ENCODE measurements around the gene CHST3. TPM values are rescaled to one million over a fixed set of nuclear protein-coding genes. Genes with fewer than 3 reads are reported as not detected.

The CHST3 gene
- total RNA-seq, 2 donors from 2014 or later: 12.9 to 40.8 TPM

DNA sequence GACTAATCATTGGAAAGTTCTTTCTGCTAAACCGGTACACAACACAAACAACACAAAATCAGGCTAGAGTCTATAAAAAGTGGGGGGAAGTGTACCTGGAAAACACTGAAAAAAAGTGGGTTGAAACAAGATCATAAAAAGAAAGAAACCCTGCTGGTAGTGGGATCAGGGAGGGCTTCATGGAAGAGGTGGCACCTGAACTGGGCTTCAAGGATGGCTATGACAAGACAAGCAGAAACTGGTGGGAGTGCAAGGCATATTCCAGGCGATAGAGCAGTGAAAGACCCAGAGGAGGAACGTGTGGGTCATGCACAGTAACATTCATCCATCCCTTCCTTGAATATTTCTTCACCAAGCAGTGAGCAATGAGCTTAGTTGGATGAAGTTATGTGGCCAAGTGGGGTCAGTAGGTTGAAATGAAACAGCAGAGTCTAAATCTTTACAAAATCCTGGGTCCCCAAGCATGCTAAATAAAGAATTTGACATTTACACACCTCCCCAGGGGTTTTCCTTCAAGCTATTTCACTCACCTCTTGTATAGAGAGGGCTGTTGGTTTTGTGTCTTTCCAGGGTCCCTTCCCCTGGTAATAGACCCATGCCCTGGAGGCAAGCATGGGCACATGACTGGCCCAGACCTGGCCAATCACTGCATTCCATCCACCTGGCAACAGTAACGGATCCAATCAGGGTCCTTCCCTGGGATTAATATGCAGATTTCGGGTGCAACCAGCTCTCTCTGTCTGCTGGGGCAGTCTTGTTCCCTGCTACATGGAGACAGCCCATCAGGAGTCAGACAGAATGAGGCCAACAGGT lies 86.0 kb downstream of the CHST3 start:
- Histone ChIP-seq H3K4me1 (ENCODE audit: control insufficient read depth, insufficient read depth, low read length) (no peaks in the 10 kb centered on the region), H3K9ac (ENCODE audit: extremely low read depth, low read length, poor library complexity, severe bottlenecking) (no peak overlapping the region), H3K36me3 (ENCODE audit: control insufficient read depth, insufficient read depth, low read length) (no peaks in the 10 kb centered on the region), H3K27me3 (ENCODE audit: control insufficient read depth, insufficient read depth, low read length, poor library complexity, severe bottlenecking) (no peaks in the 10 kb centered on the region), H3K9me3 (ENCODE audit: control insufficient read depth, low read length) (peaks cover 13% of the 10 kb centered on the region), H3K27ac (ENCODE audit: low read depth, low read length) (no peak overlapping the region), H3K4me3 (ENCODE audit: low read length) (no peak overlapping the region)
- Mint-ChIP-seq H3K36me3 (ENCODE audit: low read depth) (no peaks in the 10 kb centered on the region), H3K27me3 (ENCODE audit: insufficient read depth) (no peaks in the 10 kb centered on the region), H3K4me3 (no peak overlapping the region), H3K9me3 (peaks cover 10% of the 10 kb centered on the region), H3K27ac (no peak overlapping the region), H3K4me1 (peaks cover 6% of the 10 kb centered on the region)
- DNase-seq: peak; percentile 74
- TF ChIP-seq, protein P1, sequence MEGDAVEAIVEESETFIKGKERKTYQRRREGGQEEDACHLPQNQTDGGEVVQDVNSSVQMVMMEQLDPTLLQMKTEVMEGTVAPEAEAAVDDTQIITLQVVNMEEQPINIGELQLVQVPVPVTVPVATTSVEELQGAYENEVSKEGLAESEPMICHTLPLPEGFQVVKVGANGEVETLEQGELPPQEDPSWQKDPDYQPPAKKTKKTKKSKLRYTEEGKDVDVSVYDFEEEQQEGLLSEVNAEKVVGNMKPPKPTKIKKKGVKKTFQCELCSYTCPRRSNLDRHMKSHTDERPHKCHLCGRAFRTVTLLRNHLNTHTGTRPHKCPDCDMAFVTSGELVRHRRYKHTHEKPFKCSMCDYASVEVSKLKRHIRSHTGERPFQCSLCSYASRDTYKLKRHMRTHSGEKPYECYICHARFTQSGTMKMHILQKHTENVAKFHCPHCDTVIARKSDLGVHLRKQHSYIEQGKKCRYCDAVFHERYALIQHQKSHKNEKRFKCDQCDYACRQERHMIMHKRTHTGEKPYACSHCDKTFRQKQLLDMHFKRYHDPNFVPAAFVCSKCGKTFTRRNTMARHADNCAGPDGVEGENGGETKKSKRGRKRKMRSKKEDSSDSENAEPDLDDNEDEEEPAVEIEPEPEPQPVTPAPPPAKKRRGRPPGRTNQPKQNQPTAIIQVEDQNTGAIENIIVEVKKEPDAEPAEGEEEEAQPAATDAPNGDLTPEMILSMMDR (conservative IDR thresholded peaks at IDR 0.05): no peak
- WGBS, 2 experiments (ENCODE audit: insufficient coverage in 1 of 2, insufficient read length in 1 of 2): 70 to 77% methylated on average over 2 to 4 of the region's 5 CpGs

DNA sequence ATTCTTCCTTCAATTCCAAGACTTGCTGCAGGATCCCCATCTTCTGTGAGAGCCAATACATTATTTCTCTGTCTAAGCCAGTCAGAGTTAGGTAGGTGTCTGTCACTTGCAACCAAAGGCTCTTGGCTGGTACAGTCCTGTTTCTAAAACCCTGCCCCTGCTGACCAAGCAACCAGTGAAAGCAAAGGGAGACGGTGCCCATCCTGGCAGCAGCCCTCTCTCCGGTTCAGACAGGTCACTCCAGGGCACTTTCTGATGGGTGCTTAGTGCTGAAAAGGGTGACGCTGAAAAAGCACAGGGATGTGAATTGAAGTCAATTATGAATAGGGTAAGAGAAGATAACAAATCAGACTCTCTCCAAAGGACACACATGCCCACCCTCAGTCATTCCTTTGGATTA lies 86.7 kb downstream of the CHST3 start:
- WGBS, 2 experiments (ENCODE audit: insufficient coverage in 1 of 2, insufficient read length in 1 of 2): 62% methylated on average over 3 of the region's 3 CpGs; no CpG with 5 or more reads in 1 of the 2 experiments
- H3K4me3 Mint-ChIP-seq: no peak overlapping the region
- H3K27ac Mint-ChIP-seq: no peak overlapping the region
- H3K27me3 Mint-ChIP-seq (ENCODE audit: insufficient read depth): no peaks in the 10 kb centered on the region
- TF ChIP-seq, protein P1 (conservative IDR thresholded peaks at IDR 0.05): no peak
- no peaks in the 10 kb centered on the region for H3K36me3 ChIP-seq (ENCODE audit: control insufficient read depth, insufficient read depth, low read length)
- H3K9me3 ChIP-seq (ENCODE audit: control insufficient read depth, low read length): peaks cover 13% of the 10 kb centered on the region
- H3K27me3 ChIP-seq (ENCODE audit: control insufficient read depth, insufficient read depth, low read length, poor library complexity, severe bottlenecking): no peaks in the 10 kb centered on the region
- no peak overlapping the region for H3K9ac ChIP-seq (ENCODE audit: extremely low read depth, low read length, poor library complexity, severe bottlenecking)
- H3K9me3 Mint-ChIP-seq: peaks cover 10% of the 10 kb centered on the region
- H3K27ac ChIP-seq (ENCODE audit: low read depth, low read length): no peak overlapping the region
- no peaks in the 10 kb centered on the region for H3K4me1 ChIP-seq (ENCODE audit: control insufficient read depth, insufficient read depth, low read length)
- H3K4me1 Mint-ChIP-seq: peaks cover 6% of the 10 kb centered on the region
- no peak for DNase-seq
- no peak overlapping the region for H3K4me3 ChIP-seq (ENCODE audit: low read length)
- no peaks in the 10 kb centered on the region for H3K36me3 Mint-ChIP-seq (ENCODE audit: low read depth)

DNA sequence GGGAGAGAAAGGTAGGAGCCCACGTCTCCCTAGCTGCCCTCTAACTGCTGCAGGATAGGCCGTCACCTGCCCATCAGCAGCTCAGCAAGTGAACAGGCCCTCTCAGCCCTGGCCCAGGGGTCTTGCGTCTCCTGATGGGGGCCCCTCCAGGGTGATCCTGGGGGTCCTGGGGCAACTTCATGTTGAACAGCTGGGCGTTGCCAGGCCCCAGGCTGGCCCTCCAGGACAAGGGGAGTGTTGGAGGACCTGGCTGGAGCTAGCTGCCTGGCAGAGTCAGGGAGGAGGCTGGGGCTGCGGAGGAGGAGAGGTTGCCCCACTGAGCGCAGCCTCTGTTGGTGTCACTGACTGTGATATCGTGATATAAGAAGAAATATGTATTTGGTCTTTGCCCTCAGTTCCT lies 89.5 kb downstream of the CHST3 start:
- H3K36me3 Mint-ChIP-seq (ENCODE audit: low read depth): no peaks in the 10 kb centered on the region
- no peak overlapping the region for H3K27ac ChIP-seq (ENCODE audit: low read depth, low read length)
- H3K4me3 ChIP-seq (ENCODE audit: low read length): no peak overlapping the region
- no peak overlapping the region for H3K4me3 Mint-ChIP-seq
- H3K27me3 ChIP-seq (ENCODE audit: control insufficient read depth, insufficient read depth, low read length, poor library complexity, severe bottlenecking): no peaks in the 10 kb centered on the region
- H3K4me1 Mint-ChIP-seq: no peaks in the 10 kb centered on the region
- H3K36me3 ChIP-seq (ENCODE audit: control insufficient read depth, insufficient read depth, low read length): no peaks in the 10 kb centered on the region
- no peaks in the 10 kb centered on the region for H3K4me1 ChIP-seq (ENCODE audit: control insufficient read depth, insufficient read depth, low read length)
- peaks cover 10% of the 10 kb centered on the region for H3K9me3 Mint-ChIP-seq
- H3K9me3 ChIP-seq (ENCODE audit: control insufficient read depth, low read length): peaks cover 13% of the 10 kb centered on the region
- TF ChIP-seq, protein P1 (conservative IDR thresholded peaks at IDR 0.05): no peak
- H3K9ac ChIP-seq (ENCODE audit: extremely low read depth, low read length, poor library complexity, severe bottlenecking): no peak overlapping the region
- no peak overlapping the region for H3K27ac Mint-ChIP-seq
- no peak for DNase-seq
- no peaks in the 10 kb centered on the region for H3K27me3 Mint-ChIP-seq (ENCODE audit: insufficient read depth)
- 92 to 93% methylated on average over 4 to 7 of the region's 7 CpGs for WGBS, 2 experiments (ENCODE audit: insufficient coverage in 1 of 2, insufficient read length in 1 of 2)
